Measurements from ENCODE around the gene PIP5KL1. TPM values are rescaled to one million over a fixed set of nuclear protein-coding genes. Genes with fewer than 3 reads are reported as not detected.
"Not testable (repeated sequence)": the region's sequence is repeated elsewhere in the genome, so short reads cannot be mapped to it uniquely, and the experiment has no call there.

Gene PIP5KL1
- total RNA-seq, 1 donor from 2014 or later = 0.85 TPM

GRCh38 chr9:127884976-127885490 is 45.5 kb downstream of the PIP5KL1 start:
- no peaks in the 10 kb centered on the region for H3K27me3 ChIP-seq (ENCODE audit: low read depth)
- no peaks in the 10 kb centered on the region for H3K9me3 ChIP-seq (replicated peaks)
- DNase-seq = no peak
- intact Hi-C loops (cut with micrococcal nuclease) = no loop called here
- H3K36me3 ChIP-seq = peaks cover 45% of the 10 kb centered on the region
- H3K27ac ChIP-seq (replicated peaks) = peak overlapping the region; percentile 57
- TF ChIP-seq CTCF (IDR thresholded peaks at IDR 0.05; ENCODE audit: borderline replicate concordance) = no peak
- H3K4me3 ChIP-seq = no peak overlapping the region
- peaks cover 44% of the 10 kb centered on the region for H3K4me1 ChIP-seq

- Histone ChIP-seq H3K4me3 (no peak overlapping the region), H3K4me1 (peaks cover 44% of the 10 kb centered on the region), H3K36me3 (peaks cover 40% of the 10 kb centered on the region), H3K27ac (replicated peaks) (peak overlapping the region; percentile 57), H3K27me3 (ENCODE audit: low read depth) (no peaks in the 10 kb centered on the region), H3K9me3 (replicated peaks) (no peaks in the 10 kb centered on the region)
- intact Hi-C loops (cut with micrococcal nuclease) = no loop called here
- no peak for TF ChIP-seq CTCF (IDR thresholded peaks at IDR 0.05; ENCODE audit: borderline replicate concordance)
- peak; percentile 59 for DNase-seq
These were observed 46.1 kb downstream of the PIP5KL1 start for GRCh38 chr9:127884427-127884911.

GRCh38 chr9:127883959-127884358 is 46.6 kb downstream of the PIP5KL1 start:
- H3K4me3 ChIP-seq = no peak overlapping the region
- intact Hi-C loops (cut with micrococcal nuclease) = no loop called here
- peaks cover 35% of the 10 kb centered on the region for H3K36me3 ChIP-seq
- peaks cover 44% of the 10 kb centered on the region for H3K4me1 ChIP-seq
- no peak for TF ChIP-seq CTCF (IDR thresholded peaks at IDR 0.05; ENCODE audit: borderline replicate concordance)
- H3K9me3 ChIP-seq (replicated peaks) = no peaks in the 10 kb centered on the region
- H3K27ac ChIP-seq (replicated peaks) = peak overlapping the region; percentile 57
- no peak for DNase-seq
- no peaks in the 10 kb centered on the region for H3K27me3 ChIP-seq (ENCODE audit: low read depth)

- H3K27ac ChIP-seq (replicated peaks); intact Hi-C loops (cut with micrococcal nuclease); H3K4me3 ChIP-seq; H3K9me3 ChIP-seq (replicated peaks); DNase-seq; H3K27me3 ChIP-seq (ENCODE audit: low read depth): not testable (repeated sequence)
- H3K36me3 ChIP-seq = peaks cover 15% of the 10 kb centered on the region
- peaks cover 61% of the 10 kb centered on the region for H3K4me1 ChIP-seq
These were observed 48.9 kb downstream of the PIP5KL1 start for GRCh38 chr9:127881715-127882114.

- intact Hi-C loops (cut with micrococcal nuclease) = no loop called here
- Histone ChIP-seq H3K4me1 (peaks cover 66% of the 10 kb centered on the region), H3K9me3 (replicated peaks) (no peaks in the 10 kb centered on the region), H3K27me3 (ENCODE audit: low read depth) (no peaks in the 10 kb centered on the region), H3K4me3 (no peak overlapping the region), H3K36me3 (no peaks in the 10 kb centered on the region), H3K27ac (replicated peaks) (no peak overlapping the region)
- no peak for TF ChIP-seq CTCF (IDR thresholded peaks at IDR 0.05; ENCODE audit: borderline replicate concordance)
- DNase-seq = no peak
These were observed 50.4 kb downstream of the PIP5KL1 start for GRCh38 chr9:127880143-127880542.

GRCh38 chr9:127878652-127879390 is 51.8 kb downstream of the PIP5KL1 start:
- H3K4me1 ChIP-seq = peaks cover 65% of the 10 kb centered on the region
- H3K27ac ChIP-seq (replicated peaks) = peak overlapping the region; percentile 93
- no peak for DNase-seq
- H3K36me3 ChIP-seq = no peaks in the 10 kb centered on the region
- no peaks in the 10 kb centered on the region for H3K27me3 ChIP-seq (ENCODE audit: low read depth)
- intact Hi-C loops (cut with micrococcal nuclease) = no loop called here
- no peak for TF ChIP-seq CTCF (IDR thresholded peaks at IDR 0.05; ENCODE audit: borderline replicate concordance)
- no peaks in the 10 kb centered on the region for H3K9me3 ChIP-seq (replicated peaks)
- H3K4me3 ChIP-seq = no peak overlapping the region
